AG09309 (cell line): Measurements from ENCODE around the gene ADAMTS6.

Source experiments
- DNase-seq: peaks from one replicate; pipeline ENCODE4 v3.0.0-alpha.2; 2010; ENCODE audit warnings: low read depth
- H3K4me3 ChIP-seq: 2 replicates; pipeline ENCODE4 v1.5.1; 2011; ENCODE audit warnings: mild to moderate bottlenecking, low read depth, low read length, moderate library complexity; ENCODE audit not compliant: control insufficient read depth
- TF ChIP-seq, protein P1 (sequence below): IDR thresholded peaks from 2 replicates; pipeline ENCODE4 v1.5.1; 2011; ENCODE audit warnings: mild to moderate bottlenecking, low read depth, low read length, inconsistent platforms; ENCODE audit not compliant: insufficient read depth, control insufficient read depth; ENCODE audit errors: missing control alignments

ADAMTS6 gene

DNA sequence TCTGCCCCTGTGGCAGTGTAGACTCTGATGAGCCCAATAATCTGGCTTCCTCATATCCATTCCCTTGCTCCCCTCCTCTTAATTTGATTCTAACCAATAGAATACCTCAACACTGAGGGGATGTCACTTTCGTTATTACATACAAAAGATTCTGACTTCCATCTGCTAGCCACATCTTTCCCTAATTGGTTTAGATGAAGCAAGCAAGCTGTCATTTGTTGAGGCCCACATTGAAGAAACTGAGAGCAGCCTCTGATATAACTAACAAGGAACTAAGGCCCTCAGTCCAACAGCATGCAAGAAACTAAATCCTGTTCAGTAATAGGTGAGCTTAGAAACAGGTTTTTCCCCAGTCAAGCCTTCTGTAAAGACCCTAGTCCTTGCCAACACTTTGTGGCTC, 5.8 kb downstream of the ADAMTS6 start:
- TF ChIP-seq, protein P1, sequence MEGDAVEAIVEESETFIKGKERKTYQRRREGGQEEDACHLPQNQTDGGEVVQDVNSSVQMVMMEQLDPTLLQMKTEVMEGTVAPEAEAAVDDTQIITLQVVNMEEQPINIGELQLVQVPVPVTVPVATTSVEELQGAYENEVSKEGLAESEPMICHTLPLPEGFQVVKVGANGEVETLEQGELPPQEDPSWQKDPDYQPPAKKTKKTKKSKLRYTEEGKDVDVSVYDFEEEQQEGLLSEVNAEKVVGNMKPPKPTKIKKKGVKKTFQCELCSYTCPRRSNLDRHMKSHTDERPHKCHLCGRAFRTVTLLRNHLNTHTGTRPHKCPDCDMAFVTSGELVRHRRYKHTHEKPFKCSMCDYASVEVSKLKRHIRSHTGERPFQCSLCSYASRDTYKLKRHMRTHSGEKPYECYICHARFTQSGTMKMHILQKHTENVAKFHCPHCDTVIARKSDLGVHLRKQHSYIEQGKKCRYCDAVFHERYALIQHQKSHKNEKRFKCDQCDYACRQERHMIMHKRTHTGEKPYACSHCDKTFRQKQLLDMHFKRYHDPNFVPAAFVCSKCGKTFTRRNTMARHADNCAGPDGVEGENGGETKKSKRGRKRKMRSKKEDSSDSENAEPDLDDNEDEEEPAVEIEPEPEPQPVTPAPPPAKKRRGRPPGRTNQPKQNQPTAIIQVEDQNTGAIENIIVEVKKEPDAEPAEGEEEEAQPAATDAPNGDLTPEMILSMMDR = no peak
- DNase-seq = no peak

DNA sequence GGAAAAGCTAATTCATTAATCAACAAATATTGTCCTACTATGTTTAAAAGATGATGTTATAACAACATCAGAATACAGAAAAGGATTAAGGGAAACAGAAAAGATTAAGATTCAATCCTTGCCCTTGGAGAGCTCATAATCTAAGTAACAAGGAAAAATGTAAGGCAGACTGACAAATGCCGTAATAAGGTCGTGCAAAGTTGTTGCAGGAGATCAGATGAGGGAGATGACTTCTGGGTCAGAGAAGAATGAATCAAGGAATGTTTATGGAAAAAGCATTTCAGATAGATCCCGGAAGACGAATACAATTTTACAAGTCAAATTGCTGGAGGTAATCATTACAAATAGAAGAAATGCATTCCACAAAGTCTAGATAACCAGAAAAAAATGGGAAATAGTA, 6.4 kb downstream of the ADAMTS6 start:
- TF ChIP-seq, protein P1 = no peak
- no peak for DNase-seq
- no peak overlapping the region for H3K4me3 ChIP-seq

More for the DNA sequence above, 5.8 kb downstream of the ADAMTS6 start:
- H3K4me3 ChIP-seq = no peak overlapping the region

DNA sequence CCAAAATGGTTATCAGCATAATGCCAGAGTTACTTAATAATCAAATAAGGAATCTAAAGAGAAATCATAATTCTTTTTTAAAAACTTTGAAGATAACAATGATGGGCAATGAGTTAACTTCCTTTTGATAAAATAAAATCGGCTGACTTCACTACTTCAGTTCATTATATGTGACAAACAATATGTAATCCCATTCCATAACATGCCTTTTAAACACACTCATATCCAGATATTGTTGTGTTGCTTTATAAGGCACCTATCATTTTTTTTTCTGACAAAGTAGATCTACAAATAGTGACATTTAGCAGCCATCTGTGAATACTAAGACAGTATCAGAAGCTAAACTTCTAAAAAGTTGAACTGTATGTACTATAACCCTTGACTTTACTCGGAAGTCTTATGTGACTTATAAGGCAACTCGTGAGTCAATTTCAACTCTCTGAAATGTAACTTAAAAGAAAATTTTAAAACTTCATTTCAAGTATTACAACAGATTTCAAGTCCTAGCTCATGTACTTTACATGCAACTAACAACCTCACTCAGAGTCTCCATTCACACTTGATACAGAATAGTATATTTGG, 7.5 kb downstream of the ADAMTS6 start:
- TF ChIP-seq, protein P1 = no peak
- no peak for DNase-seq
- no peak overlapping the region for H3K4me3 ChIP-seq

DNA sequence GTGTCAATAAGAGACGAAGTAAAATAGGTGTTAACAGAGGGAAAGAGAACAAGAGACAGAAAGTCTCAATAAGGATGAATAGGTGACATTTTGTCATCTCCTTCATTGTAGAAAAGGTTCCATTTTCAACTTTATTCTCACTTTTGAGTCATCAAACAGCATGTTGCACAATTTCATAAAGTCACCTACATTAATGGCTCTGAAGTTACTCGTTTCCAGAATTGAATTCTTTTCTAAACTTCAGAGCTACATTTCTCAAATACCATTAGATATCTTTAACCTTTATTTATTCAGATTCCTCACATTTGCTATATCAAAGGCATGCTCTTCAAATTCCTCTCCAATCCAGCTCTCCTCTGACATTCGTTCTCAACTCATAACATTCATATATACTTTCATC, 13.1 kb downstream of the ADAMTS6 start:
- H3K4me3 ChIP-seq = no peak overlapping the region
- no peak for DNase-seq
- TF ChIP-seq, protein P1 = no peak

DNA sequence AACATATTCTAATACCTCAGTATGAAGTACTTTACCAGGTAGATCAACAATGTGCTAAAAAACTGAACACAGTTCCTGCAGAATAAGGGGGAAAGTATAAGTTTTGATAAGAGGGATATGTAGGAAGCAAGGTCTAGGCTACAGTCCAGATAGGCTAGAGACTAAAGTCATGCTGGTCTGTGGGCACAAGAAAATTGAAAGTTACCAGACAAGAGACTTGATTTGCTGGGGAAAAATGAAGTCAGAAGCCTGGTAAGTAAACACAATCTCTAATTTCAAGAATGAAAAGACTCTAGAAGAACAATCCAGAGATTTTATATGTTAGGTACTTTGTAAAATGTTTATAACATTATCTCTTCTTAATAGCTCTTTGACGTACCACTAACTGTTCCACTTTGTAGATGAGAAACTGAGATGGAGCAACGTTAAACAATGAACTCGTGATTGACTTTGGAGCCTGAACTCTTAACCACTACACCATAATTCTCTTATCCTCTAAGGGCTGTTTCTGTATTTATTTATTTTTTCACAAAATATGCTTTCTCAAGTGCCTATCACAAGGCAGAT, 19.5 kb downstream of the ADAMTS6 start:
- no peak for DNase-seq
- TF ChIP-seq, protein P1 = no peak

DNA sequence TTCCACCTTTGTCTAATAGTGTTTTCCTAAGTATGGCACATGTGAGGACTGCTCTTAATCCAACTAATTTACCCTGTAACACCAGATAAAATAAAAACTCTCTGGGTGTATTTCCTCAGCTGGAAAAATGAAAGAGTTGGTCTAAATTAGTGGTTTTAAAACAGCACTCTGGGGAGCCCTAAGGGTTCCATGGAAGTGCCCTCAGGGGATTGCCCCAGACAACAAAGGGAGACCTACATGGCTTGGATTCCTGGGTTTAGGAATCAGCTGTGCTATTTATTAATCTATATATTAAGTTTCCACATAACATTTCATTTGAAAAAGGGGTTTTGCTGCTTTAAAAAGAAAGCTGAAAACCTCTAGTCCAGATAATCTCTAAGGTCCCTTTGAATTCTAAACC, 20.2 kb downstream of the ADAMTS6 start:
- no peak for DNase-seq
- no peak overlapping the region for H3K4me3 ChIP-seq
- TF ChIP-seq, protein P1 = no peak

More for the DNA sequence above, 19.5 kb downstream of the ADAMTS6 start:
- no peak overlapping the region for H3K4me3 ChIP-seq
